AG08395 (cell line): ENCODE measurements around the gene LAMA3.

Experiments used
- DNase-seq: peaks from one replicate; pipeline ENCODE4 v3.0.0; 2012; ENCODE audit warnings: mixed read lengths, low spot score

LAMA3 gene, protein sequence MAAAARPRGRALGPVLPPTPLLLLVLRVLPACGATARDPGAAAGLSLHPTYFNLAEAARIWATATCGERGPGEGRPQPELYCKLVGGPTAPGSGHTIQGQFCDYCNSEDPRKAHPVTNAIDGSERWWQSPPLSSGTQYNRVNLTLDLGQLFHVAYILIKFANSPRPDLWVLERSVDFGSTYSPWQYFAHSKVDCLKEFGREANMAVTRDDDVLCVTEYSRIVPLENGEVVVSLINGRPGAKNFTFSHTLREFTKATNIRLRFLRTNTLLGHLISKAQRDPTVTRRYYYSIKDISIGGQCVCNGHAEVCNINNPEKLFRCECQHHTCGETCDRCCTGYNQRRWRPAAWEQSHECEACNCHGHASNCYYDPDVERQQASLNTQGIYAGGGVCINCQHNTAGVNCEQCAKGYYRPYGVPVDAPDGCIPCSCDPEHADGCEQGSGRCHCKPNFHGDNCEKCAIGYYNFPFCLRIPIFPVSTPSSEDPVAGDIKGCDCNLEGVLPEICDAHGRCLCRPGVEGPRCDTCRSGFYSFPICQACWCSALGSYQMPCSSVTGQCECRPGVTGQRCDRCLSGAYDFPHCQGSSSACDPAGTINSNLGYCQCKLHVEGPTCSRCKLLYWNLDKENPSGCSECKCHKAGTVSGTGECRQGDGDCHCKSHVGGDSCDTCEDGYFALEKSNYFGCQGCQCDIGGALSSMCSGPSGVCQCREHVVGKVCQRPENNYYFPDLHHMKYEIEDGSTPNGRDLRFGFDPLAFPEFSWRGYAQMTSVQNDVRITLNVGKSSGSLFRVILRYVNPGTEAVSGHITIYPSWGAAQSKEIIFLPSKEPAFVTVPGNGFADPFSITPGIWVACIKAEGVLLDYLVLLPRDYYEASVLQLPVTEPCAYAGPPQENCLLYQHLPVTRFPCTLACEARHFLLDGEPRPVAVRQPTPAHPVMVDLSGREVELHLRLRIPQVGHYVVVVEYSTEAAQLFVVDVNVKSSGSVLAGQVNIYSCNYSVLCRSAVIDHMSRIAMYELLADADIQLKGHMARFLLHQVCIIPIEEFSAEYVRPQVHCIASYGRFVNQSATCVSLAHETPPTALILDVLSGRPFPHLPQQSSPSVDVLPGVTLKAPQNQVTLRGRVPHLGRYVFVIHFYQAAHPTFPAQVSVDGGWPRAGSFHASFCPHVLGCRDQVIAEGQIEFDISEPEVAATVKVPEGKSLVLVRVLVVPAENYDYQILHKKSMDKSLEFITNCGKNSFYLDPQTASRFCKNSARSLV (N-terminal part only)

DNA sequence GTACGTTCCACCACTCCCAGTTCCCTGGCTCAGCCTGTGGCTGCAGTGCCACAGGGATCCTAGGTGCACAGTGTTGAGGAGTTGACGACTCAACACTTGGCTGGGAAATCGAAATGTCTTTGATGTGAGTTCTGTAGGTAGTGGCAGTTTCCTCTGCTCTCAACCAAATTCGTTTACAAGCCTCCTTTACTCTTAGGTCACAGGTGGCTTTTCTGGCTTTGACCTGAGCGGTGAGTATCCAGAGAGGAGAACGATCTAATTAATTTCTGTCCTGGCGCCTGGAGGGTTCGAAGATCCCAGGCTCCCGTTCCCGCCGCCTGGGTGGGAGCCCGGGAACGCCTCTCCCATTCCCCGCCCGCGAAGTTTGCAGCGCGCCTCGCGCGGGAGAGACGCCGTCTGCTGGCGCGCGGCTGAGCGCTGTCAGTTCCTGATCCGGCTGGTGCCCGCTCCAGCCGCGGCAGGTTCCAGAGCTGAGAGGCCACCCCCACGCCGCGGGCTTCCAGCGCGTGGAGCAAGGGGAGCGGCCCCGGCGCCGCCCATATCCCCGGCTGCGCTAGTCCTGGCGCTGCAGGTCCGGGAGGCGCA, at the start of gene LAMA3:
Gene LAMA3, plus strand, starts transcription at position 423 of the 585 bp plus-strand sequence. CDS start 231 bp downstream, outside the sequence.
- peak; percentile 51 for DNase-seq

DNA sequence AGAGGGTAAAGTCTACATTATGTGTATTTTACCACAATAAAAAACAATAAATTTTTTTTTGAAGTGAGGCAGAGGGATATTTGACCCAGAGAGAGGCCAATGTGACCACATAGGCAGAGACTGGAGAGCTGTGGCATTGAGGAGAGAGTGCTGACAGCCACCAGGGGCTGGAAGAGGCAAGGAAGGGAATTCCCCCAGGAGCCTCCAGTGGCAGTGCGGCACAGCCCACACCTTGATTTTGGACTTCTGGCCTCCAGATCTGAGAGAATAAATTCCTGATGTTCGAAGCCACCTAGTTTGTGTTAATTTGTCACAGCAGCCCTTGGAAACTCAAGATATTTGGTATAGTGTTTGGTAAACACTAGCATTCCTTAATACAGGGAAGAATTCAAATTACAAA, 49.2 kb upstream of the LAMA3 start:
- no peak for DNase-seq

DNA sequence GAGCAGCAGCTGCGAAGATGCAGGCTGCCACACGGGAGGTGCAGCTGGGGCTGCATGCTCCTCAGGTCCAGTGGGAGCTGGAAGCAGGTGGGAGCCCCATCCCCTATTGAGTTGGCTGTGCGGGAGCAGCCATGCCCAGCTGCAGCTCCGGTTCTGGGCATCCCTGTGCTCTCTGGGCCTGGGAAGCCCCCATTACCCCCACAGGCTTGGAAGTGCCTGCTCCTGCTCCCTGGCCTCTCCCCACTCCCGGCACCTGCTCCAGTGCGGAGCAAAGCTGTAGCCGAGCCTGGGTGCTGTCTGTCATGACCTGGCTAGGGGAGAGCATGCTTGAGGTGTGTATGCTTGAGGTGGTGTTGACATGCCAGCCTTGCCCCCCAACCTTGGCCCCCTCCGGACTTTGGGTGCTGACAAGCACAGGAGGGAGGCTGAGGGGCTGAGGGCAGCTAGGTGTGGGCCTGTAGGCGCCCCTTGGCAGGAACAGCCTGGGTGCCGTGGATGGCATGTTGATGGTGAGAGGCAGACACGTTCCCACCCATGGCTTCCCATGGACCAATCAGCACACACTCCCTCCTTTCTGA, 48.0 kb upstream of the LAMA3 start:
- DNase-seq = no peak

DNA sequence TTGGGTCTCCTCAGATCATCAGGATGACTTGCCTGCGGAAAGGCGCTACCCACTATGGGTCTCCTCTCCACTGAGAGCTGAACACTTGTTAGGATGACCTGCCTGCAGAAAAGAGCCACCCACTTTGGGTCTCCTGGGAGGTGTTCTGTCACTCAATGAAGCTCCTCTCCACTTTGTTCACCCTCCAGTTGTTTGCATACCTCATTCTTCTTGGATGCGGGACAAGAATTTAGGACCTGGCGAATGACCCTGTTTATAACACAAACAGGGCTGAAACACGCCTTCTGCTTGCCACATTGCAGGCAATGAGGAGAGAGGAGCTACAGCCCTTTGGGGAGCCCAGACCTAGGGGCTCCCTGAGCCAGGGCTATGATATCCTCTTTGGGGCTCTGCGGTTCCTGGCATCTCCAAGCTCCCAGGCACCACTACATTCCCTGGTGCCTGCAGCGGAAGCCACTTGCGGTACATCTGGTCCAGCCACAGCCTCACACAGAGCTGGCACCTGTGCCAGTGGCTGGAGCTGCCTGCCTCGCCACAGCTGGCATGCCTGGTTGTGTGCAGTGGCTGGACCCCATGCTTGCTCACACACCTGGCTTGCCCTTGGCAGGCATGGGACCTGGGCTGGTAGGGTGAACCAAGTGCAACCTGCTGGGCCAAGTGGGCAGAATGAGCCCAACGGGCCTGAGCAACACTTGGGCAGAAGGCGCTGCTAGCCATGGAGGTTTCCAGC, 47.2 kb upstream of the LAMA3 start:
- DNase-seq = no peak

DNA sequence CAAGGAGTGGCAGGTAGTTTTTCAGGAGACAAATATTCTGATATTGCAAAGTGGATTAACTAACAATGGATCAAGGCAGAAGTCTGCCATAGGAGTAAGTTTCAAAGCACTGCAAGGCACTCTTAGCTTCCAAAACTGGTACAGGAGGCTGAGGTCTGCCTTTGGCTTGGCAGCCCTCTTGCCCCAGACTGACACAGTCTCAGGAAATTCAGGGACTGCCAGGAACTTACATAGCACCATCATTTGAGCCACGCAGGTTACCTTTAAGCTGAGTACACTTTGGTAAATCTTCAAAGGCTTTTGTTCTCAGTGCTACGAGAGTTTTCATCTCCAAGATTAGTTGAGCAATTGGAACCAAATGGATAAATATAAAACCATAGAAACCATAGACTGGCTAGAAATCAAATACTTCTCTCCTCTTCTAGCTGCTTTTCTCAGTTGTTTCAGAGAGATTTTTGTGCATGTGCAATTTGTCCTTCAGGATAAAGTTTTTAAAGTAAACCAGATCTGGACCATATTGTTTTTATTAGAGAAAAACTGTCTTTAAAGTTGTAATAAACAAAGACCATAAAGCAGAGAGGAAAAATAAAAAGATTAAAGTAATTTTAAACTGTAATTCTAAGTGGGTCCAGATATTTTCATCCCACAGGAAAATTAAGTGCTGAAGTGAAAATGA, 45.3 kb upstream of the LAMA3 start:
- DNase-seq = no peak

DNA sequence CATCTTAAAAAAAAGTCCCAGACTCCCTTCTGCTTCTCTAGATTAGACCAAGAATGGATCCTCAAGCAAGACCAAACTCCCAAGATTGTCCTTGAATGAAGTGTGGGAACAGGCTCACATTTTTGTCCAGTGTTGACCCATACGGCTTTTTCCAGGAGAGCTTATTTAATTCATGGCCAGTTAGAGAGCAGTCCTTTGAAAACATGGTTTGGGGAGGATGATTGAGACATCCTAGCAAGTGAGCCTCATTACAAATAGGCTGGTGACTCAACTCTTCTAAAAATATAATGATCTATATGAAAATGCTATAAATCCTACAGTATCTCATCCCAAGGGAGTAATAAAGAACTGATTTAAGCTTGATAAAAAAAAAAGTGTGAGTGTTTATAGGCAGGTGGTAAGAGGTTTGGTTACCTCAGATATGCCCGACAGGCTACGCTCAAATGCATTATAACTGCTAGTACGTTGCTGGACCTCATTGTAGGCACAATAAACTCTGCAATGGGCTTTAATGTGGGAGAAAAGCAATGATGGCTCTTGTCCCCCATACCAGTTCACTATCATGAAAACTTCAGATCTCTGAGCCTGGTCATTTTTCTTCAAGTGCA, 43.6 kb upstream of the LAMA3 start:
- no peak for DNase-seq

DNA sequence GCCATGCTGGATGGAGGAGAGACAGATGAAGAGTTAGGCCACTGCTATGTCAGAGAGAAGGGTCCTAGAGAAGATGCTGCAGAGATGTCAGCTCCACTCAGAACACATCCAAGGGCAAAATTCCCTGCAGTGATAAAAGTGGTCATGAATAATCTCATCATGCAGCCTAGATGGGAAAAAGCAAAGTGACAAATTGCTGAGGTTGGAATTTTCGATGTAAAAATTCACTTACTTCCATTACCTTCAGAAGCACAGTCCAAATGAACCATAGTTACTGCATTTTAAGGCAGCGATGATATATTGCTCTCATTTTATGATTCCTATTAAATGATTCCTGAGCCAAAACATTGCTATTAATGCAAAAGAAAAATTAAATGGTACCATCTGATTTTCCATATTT, 43.0 kb upstream of the LAMA3 start:
- no peak for DNase-seq

DNA sequence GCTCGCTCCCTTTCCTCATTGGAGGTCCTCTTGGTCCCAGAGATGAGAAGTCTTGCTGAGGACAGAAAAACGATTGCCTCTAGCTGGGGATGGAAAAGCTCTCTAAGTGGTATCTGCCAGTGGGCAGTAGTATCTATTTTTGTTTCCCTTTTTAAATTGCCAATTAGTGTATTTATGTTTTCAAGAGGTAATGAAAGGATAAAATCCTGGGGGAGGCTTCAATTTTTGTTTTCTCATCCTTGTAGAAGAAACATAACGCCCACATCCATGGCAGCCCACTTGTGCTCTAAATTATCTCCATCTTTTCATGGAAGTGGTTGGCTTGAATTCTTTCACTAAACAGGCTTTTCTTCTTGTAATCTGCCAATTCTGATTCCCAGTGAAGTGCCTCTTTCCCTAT, 40.8 kb upstream of the LAMA3 start:
- DNase-seq = no peak

DNA sequence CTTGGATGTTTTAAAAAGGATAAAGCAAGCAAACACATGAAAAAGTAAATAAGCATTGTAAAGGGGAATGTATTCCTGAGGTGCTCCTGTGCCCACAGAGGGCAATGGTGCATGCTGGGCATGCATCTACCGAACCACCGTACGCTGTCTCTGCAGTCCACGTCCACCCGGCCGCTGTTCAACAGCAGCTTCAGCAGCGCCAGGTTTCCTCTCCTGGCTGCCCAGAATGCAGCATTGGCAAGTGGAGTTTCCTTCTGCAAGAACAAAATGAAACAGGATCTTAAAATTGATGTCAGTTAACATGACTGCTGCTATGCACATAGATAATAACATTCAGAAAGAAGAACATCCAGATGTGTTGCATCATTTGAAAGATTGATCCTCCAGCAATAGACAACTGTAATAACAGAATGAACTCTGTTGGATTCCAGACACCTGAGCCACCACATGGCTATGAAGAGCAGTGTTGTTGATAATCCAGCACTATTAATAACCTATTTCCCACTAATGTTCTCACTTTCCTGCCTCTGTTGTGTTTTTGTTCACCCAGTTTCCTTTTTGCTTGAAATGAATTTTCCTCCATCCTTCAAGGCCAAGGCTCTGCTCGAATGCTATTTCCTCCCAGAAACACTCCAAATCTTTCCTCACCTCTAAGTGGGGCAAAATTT, 40.2 kb upstream of the LAMA3 start:
- no peak for DNase-seq

DNA sequence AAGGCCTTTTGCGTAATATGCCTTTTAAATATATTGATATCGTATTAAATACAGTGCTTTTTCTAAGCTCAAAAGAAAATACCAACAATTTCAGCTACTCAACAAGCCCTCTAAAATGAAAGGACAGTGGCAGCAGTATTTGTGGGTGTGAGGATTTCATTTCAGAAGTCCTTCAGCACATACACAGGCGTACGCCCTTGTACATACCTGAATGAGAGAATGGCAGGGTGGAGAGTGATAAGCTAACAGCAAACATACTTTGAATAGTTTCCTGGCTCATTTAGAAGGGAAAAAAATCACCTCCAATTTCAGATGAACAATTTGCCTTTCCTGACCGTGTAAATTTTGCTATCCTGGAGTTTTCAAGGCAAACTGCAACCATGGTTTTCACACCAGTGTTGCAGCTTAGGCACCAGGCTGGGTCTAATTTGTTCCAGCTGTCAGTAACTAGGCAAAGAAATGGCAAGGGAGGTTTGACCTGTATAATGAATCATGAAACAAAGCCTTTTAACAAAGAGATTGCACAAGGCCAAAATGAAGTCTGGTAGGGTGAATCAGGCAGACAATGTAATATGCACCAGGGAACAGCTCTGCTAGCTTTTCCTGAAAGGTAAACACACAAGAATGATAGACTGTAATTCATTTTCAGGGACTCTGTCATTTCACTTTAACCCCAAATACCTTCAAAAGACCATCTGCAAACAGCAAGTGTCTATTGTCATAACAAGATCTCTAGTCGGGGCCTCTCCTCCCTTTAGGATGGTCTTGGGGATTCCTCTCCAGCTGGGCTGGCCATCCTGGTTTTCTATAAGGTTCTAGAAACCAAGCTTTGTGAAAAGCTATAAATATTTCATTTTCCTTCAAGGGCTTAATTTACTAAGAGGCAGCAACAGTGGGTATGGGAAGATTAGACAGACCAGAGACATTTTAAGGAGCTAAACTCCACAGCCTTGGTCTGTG, 38.0 kb upstream of the LAMA3 start:
- DNase-seq = peak; percentile 92

DNA sequence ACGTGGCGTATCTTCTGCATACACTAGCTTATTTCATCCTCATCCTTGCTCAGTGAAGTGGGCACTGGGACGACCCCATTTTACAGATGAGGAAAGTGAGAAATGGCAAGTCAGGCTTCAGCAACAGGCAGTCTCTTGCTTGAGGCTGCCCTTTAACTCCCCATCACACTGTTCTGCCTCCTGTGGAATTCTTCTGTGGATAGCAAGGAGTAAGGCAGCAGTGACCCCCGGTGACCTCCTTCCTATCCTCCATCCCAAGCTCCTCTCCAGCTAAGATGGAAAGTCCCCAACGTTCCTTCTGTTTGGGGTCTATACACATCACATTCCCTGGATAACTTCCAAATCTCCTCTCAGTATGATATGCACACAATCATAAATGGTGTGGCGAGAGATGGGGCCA, 37.0 kb upstream of the LAMA3 start:
- DNase-seq = no peak

DNA sequence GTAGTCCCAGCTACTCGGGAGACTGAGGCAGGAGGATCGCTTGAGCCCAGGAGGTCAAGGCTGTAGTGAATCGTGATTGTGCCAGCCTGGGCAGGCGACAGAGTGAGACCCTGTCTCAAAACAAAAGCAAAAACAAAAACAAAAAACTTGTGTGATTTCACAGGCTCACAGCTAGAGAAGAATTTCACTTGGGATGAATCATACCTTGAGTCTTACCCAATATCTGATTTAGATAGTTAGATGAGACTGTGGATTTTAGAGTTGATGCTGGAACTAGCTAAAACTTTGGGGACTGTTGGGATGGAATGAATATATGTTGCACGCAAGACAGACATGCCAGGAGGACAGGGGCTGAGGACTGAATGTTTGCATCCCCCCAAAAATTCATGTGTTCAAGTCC, 31.0 kb upstream of the LAMA3 start:
- DNase-seq = peak; percentile 42

DNA sequence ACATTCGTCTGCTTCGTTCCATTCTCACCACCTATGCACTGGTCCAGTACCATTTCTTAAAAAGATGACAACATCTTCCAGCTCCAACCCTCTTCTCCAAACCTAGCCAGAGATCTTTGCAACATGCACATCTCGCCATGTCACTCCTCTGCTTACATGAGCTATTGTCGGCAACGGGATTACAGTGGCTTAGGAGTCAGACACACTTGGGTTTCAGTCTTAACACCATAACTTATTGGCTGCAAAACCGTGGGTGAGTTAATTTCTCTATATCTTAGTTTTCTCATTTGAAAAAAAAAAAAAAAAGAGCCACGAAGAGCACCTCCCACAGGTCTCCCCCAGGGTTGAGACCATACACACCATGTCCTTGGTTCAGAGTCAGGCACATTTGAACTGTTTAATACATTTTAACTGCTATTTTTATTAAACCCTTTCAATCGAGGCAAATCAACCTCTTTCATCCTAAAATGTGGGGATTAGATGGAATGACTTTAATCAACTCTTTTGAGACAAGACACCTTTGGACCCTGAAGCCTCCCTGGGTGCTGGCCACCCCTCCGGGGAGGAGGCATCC, 27.4 kb upstream of the LAMA3 start:
- no peak for DNase-seq

DNA sequence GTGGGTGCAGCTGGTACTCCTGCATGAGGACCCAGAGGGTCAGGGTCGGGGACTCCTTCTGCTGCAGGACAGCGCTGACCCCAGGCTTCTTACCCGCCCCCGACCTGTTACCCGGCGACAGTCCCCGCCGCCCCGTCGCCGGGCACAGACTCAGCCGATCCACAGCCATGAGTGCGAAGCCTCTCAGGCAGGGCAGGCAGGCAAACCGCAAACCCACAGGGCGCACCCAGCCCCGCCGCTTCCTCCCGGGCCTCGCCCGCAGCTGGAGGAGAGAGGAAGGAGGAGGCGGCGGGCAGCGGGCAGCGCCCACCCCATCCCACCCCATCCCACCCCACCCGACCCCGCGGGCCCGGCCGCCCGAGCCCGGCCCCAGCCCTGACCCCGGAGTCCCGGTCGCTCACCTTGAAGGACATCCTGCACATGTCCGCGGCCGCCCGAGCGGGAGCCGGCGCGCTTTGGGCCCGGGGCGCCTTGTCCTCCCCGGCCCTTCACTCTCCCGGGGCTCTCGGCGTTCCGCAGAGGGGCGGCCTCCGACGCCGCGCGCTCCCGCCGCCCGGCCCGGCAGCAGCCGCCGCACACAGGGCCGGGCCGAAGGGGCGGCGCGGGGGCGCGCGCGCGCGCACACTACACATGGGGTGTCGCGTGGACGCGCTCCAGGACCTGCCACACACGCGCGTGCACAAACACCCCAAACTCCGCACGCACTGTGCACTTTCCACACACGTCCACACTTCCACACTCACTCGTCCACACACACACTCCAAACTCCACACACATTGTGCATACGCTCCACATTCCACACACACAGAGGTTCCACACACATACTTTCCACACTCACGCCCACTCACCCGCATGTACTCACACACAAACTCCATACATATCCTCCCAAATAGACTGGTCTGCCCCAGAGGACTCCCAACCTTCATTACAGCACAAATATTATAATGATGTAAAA, 26.7 kb upstream of the LAMA3 start, which contains the start of gene ANKRD29:
Gene ANKRD29, minus strand, starts transcription at position 603 of the 955 bp plus-strand sequence. Its CDS starts 181 bp downstream, at position 422.
- DNase-seq = peak; percentile 57

DNA sequence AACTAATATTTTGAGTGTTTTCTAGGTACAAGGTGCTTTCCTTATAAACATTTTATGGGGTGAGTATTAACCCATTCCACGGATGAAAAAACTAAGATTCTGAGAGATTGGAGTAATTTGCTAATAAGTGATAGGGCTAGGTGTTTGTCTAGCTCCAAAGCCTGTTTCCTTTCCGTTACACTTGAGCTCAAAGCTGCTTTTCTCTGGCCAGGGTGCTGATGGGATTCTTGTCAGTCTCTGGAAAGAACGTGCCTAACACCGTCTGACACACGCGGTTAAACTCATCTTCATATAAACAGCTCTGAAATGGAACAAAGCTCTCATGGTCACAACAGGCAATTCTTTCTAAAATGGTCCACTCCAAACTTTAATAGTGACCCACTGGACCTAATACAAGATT, 24.6 kb upstream of the LAMA3 start:
- DNase-seq = no peak

DNA sequence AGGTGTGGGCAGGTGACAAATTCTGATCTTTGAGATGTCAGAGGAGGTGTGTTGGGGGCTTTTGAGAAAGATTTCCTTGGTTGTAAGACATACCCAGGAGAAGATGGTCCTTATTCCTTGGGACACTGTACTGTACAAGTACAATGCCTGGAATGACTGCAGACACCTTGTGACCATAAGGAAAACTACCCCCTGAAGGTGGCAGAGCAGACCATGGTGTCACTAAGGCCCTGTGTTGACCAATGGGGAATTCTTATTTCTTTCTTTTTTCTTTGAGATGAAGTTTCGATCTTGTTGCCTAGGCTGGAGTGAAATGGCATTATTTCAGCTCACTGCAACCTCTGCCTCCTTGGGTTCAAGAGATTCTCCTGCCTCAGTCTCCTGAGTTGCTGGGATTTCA, 22.1 kb upstream of the LAMA3 start:
- no peak for DNase-seq
